ENCODE results near the gene RAB7B. TPM values are rescaled to one million over a fixed set of nuclear protein-coding genes. Genes with fewer than 3 reads are reported as not detected.

RAB7B gene
- total RNA-seq, 1 donor from 2014 or later: 6.6 TPM

DNA sequence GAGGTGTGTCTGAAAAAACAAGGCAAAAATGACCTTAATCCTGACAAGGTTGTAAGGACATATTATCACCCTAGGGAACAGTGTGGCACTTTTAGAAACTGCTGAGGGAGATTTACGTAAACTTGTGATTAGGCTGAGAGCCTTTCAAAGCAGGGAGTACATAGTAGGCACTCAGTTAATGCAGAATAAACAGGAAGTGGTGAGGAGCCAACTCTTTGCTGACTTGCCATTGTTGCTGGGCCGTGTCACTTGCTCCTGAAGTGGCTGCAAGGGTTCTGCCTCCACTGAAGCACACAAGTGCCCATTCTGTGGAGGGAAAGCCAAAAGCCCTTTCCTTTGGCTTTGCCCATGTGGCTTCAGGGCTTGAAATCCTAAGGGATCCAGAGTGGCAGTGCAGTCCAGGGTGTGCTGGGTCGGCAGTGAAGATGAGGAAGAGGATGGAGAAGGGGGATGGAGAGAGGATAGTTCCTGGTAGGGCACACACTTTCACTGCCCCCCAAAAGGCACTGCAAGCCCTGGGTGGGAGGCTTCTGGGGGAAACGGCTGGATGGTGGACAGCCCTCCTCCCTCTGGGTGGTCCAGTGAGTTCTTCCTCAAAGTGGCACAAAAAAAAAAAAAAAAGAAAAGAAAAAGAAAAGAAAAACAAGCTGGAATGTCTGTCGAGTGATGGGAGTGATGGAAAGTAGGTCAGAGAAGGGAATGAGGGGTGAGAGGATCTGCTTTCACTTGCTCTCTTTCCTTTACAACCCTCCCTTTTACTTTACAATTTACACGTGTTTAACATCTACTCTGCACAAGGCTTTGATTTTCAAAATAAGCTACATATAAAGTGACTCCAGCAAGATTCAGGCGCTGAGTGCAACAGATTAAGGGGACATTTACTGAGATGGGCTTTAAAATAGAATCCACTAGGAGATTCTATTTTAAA, 36.1 kb upstream of the RAB7B start:
- H3K4me1 ChIP-seq (ENCODE audit: insufficient read depth, low read length): no peaks in the 10 kb centered on the region
- H3K4me2 ChIP-seq (ENCODE audit: low read length): no peak overlapping the region
- no peaks in the 10 kb centered on the region for H4K20me1 ChIP-seq (ENCODE audit: insufficient read depth, low read length)
- Mint-ChIP-seq H3K4me3 (ENCODE audit: unreplicated experiment) (no peak overlapping the region), H3K9me3 (ENCODE audit: unreplicated experiment) (peaks cover under 1% of the 10 kb centered on the region), H3K4me1 (ENCODE audit: low read depth, unreplicated experiment) (peaks cover 4% of the 10 kb centered on the region), H3K36me3 (ENCODE audit: low read depth, unreplicated experiment) (no peaks in the 10 kb centered on the region), H3K27me3 (ENCODE audit: low read depth, unreplicated experiment) (peaks cover 38% of the 10 kb centered on the region), H3K27ac (ENCODE audit: unreplicated experiment) (no peak overlapping the region)
- H3K4me3 ChIP-seq (ENCODE audit: insufficient read depth, low read depth, low read length): no peak overlapping the region
- no peak overlapping the region for H3K27ac ChIP-seq (ENCODE audit: low read depth, low read length)
- no peak for FAIRE-seq
- H3K79me2 ChIP-seq (ENCODE audit: insufficient read depth, low read length): no peaks in the 10 kb centered on the region
- no peaks in the 10 kb centered on the region for H3K36me3 ChIP-seq (ENCODE audit: insufficient read depth, low read length)
- H3K9ac ChIP-seq (ENCODE audit: low read length): no peak overlapping the region
- no peak overlapping the region for H2AFZ ChIP-seq (ENCODE audit: low read depth, low read length)
- TF ChIP-seq, protein P1, sequence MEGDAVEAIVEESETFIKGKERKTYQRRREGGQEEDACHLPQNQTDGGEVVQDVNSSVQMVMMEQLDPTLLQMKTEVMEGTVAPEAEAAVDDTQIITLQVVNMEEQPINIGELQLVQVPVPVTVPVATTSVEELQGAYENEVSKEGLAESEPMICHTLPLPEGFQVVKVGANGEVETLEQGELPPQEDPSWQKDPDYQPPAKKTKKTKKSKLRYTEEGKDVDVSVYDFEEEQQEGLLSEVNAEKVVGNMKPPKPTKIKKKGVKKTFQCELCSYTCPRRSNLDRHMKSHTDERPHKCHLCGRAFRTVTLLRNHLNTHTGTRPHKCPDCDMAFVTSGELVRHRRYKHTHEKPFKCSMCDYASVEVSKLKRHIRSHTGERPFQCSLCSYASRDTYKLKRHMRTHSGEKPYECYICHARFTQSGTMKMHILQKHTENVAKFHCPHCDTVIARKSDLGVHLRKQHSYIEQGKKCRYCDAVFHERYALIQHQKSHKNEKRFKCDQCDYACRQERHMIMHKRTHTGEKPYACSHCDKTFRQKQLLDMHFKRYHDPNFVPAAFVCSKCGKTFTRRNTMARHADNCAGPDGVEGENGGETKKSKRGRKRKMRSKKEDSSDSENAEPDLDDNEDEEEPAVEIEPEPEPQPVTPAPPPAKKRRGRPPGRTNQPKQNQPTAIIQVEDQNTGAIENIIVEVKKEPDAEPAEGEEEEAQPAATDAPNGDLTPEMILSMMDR (IDR thresholded peaks at IDR 0.05; ENCODE audit: insufficient read depth, low read depth, low read length): no peak
- TF ChIP-seq EZH2 (IDR thresholded peaks at IDR 0.05; ENCODE audit: insufficient read depth, low read length): no peak
- H3K9me3 ChIP-seq (ENCODE audit: insufficient read depth, low read depth, low read length): no peaks in the 10 kb centered on the region
- peaks cover 59% of the 10 kb centered on the region for H3K27me3 ChIP-seq (ENCODE audit: insufficient read depth, low read length)
- DNase-seq (ENCODE audit: low read depth): no peak

DNA sequence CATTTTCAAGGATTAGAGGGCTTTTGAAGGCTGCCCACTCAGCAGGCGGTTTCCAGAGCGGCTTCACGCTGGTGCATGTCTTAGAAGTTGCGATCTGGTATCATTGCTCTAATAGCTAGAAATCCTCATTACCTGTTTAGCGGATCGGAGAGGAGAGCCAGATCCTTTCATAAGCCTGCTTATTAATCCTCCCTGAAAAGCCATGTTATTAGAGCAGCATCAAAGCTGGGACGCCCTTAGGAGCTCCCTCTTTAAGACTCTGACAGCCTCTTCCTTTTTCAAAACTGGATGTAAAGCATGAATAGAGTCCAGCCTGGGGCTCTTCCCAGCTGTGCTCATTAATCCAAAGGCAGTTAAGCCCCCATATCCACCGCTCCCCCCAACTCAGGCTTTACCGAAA, 34.4 kb upstream of the RAB7B start:
- H3K4me1 ChIP-seq (ENCODE audit: insufficient read depth, low read length): no peaks in the 10 kb centered on the region

More for the DNA sequence above, 34.4 kb upstream of the RAB7B start:
- H3K4me1 Mint-ChIP-seq (ENCODE audit: low read depth, unreplicated experiment): peaks cover 4% of the 10 kb centered on the region
- H3K79me2 ChIP-seq (ENCODE audit: insufficient read depth, low read length): no peaks in the 10 kb centered on the region
- H4K20me1 ChIP-seq (ENCODE audit: insufficient read depth, low read length): no peaks in the 10 kb centered on the region
- no peaks in the 10 kb centered on the region for H3K36me3 Mint-ChIP-seq (ENCODE audit: low read depth, unreplicated experiment)
- H3K4me3 Mint-ChIP-seq (ENCODE audit: unreplicated experiment): no peak overlapping the region
- DNase-seq (ENCODE audit: low read depth): no peak
- H3K9me3 Mint-ChIP-seq (ENCODE audit: unreplicated experiment): peaks cover 13% of the 10 kb centered on the region
- H3K4me2 ChIP-seq (ENCODE audit: low read length): no peak overlapping the region
- H3K9me3 ChIP-seq (ENCODE audit: insufficient read depth, low read depth, low read length): no peaks in the 10 kb centered on the region
- no peak overlapping the region for H3K27ac ChIP-seq (ENCODE audit: low read depth, low read length)
- no peak overlapping the region for H3K9ac ChIP-seq (ENCODE audit: low read length)
- H3K27me3 Mint-ChIP-seq (ENCODE audit: low read depth, unreplicated experiment): peaks cover 51% of the 10 kb centered on the region
- H3K36me3 ChIP-seq (ENCODE audit: insufficient read depth, low read length): no peaks in the 10 kb centered on the region
- no peak overlapping the region for H2AFZ ChIP-seq (ENCODE audit: low read depth, low read length)
- FAIRE-seq: no peak
- no peak overlapping the region for H3K27ac Mint-ChIP-seq (ENCODE audit: unreplicated experiment)
- TF ChIP-seq EZH2 (IDR thresholded peaks at IDR 0.05; ENCODE audit: insufficient read depth, low read length): no peak
- TF ChIP-seq, protein P1 (IDR thresholded peaks at IDR 0.05; ENCODE audit: insufficient read depth, low read depth, low read length): no peak
- H3K27me3 ChIP-seq (ENCODE audit: insufficient read depth, low read length): peaks cover 58% of the 10 kb centered on the region
- no peak overlapping the region for H3K4me3 ChIP-seq (ENCODE audit: insufficient read depth, low read depth, low read length)

Data from astrocyte (in vitro differentiated cells and primary cell).